CD4-positive, CD25-positive, alpha-beta regulatory T cell (primary cell): Measurements from ENCODE around the gene GRM5. TPM values are rescaled to one million over a fixed set of nuclear protein-coding genes. Genes with fewer than 3 reads are reported as not detected.

Source experiments
- ATAC-seq, 2 donors: fragments of 150-1000 bp; cut with Tn5 transposase; one replicate each; pipeline ENCODE4 v1.10.0; 2021; ENCODE audit warnings: low read depth in 2 of 2, moderate number of reproducible peaks in 2 of 2, moderate library complexity in 1 of 2
- DNase-seq, 3 donors: peaks; one replicate each; pipeline versions ENCODE4 v3.0.0 to v3.0.0-alpha.2; 2012 to 2022; ENCODE audit warnings: mixed read lengths in 1 of 3
- H3K27ac ChIP-seq: one replicate; pipeline ENCODE4 v1.7.0; 2013; ENCODE audit warnings: mild to moderate bottlenecking, low read length; ENCODE audit not compliant: insufficient read depth, poor library complexity, severe bottlenecking
- H3K27me3 ChIP-seq: one replicate; pipeline ENCODE4 v1.7.0; 2013; ENCODE audit warnings: low read length; ENCODE audit not compliant: control insufficient read depth, insufficient read depth
- H3K36me3 ChIP-seq: one replicate; pipeline ENCODE4 v1.7.0; 2013; ENCODE audit warnings: mild to moderate bottlenecking, low read length, moderate library complexity; ENCODE audit not compliant: control insufficient read depth, insufficient read depth
- H3K4me1 ChIP-seq: 2 replicates; pipeline ENCODE4 v1.7.0; 2013; ENCODE audit warnings: mild to moderate bottlenecking, low read length; ENCODE audit not compliant: insufficient read depth, control insufficient read depth, poor library complexity, severe bottlenecking
- H3K4me3 ChIP-seq: one replicate; pipeline ENCODE4 v1.7.0; 2013; ENCODE audit warnings: low read depth, mild to moderate bottlenecking, low read length, moderate library complexity
- H3K9me3 ChIP-seq, 2 experiments: 1 replicate in 1 of 2; 2 replicates in 1 of 2; pipeline ENCODE4 v1.7.0; 2013; ENCODE audit warnings: low read length in 2 of 2, mild to moderate bottlenecking in 1 of 2, moderate library complexity in 1 of 2; ENCODE audit not compliant: control insufficient read depth in 2 of 2
- H3K27ac Mint-ChIP-seq, 3 donors: one replicate each; pipeline ENCODE4 v1.8.0; 2020 to 2022; ENCODE audit warnings: mild to moderate bottlenecking in 3 of 3, mixed read lengths in 3 of 3, moderate library complexity in 2 of 3
- H3K27me3 Mint-ChIP-seq: one replicate; pipeline ENCODE4 v1.8.0; 2022; ENCODE audit warnings: mild to moderate bottlenecking, mixed read lengths
- H3K36me3 Mint-ChIP-seq: one replicate; pipeline ENCODE4 v1.8.0; 2020; ENCODE audit warnings: mixed read lengths
- H3K4me1 Mint-ChIP-seq, 4 donors: one replicate each; pipeline ENCODE4 v1.8.0; 2020 to 2022; ENCODE audit warnings: mixed read lengths in 4 of 4, mild to moderate bottlenecking in 1 of 4
- H3K4me3 Mint-ChIP-seq, 4 donors: one replicate each; pipeline ENCODE4 v1.8.0; 2020 to 2022; ENCODE audit warnings: mild to moderate bottlenecking in 4 of 4, mixed read lengths in 4 of 4, moderate library complexity in 3 of 4
- H3K9me3 Mint-ChIP-seq, 7 donors: one replicate each; pipeline ENCODE4 v1.8.0; 2020 to 2022; ENCODE audit warnings: mixed read lengths in 7 of 7, mild to moderate bottlenecking in 3 of 7, moderate library complexity in 2 of 7
- polyA plus RNA-seq, 4 donors: library from polyadenylated mRNA; unstranded; fragments of 300-500 nt; fragmentation: Illumina TruSeq; gene quantifications; one replicate each; pipeline ENCODE4 v1.2.3, GENCODE V29; 2021
- total RNA-seq: library from RNA; stranded (reverse); gene quantifications from one replicate; pipeline ENCODE4 v1.2.3, GENCODE V29; 2022

The GRM5 gene
- total and polyA plus RNA-seq, 5 donors from 2014 or later = not detected

DNA sequence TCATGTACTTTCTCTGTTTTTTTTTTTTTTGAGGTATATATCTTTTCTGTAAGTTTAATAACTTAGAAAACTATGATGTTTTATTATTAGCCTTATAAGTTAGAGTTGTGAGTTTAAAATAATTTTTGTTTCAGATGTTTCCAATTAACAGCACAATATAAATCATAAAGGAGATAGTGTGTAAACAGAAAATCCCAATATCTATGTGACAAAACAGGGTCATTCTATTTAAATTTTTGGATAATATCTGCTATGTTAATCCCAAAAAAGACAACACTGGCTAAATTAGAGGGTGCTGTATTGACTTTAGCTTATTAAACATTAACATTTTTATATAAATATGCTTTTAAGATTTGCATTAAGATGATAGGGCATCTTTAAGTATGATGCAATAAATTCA lies 410.1 kb downstream of the GRM5 start:
- peaks cover 0 to 13% (median 7%) of the 10 kb centered on the region in 4 donors for H3K4me1 Mint-ChIP-seq
- DNase-seq = no peak
- no peak overlapping the region for H3K4me3 Mint-ChIP-seq
- H3K27me3 ChIP-seq = no peaks in the 10 kb centered on the region
- H3K36me3 ChIP-seq = no peaks in the 10 kb centered on the region
- no peak overlapping the region for H3K27ac Mint-ChIP-seq
- H3K9me3 ChIP-seq = no peaks in the 10 kb centered on the region
- no peak overlapping the region for H3K4me3 ChIP-seq
- no peaks in the 10 kb centered on the region for H3K4me1 ChIP-seq
- no peak for ATAC-seq
- H3K27ac ChIP-seq = no peak overlapping the region
- no peaks in the 10 kb centered on the region for H3K27me3 Mint-ChIP-seq
- no peaks in the 10 kb centered on the region for H3K9me3 Mint-ChIP-seq
- H3K36me3 Mint-ChIP-seq = no peaks in the 10 kb centered on the region

DNA sequence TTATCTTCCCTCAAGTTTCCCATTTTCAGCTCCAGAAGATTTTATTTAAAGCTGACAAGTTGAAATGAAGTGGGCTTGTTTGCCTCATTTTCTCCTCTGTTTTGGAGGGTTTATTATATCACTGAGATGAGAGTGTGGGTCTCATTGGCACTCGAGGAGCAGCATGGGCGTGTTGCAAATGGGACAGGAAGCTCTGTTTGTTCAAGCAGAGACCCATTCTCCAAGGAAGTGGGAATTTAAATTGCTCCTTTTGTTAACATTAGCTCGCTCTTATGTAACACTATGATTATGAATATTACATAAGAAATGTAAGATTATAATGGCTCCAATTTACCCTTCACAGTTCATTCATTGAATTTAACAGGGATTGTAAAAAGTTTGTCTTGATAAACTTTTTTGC lies 410.6 kb downstream of the GRM5 start:
- ATAC-seq = no peak
- H3K4me1 Mint-ChIP-seq = peaks cover 0 to 13% (median 7%) of the 10 kb centered on the region in 4 donors
- Histone ChIP-seq H3K9me3 (no peaks in the 10 kb centered on the region), H3K36me3 (no peaks in the 10 kb centered on the region), H3K4me1 (no peaks in the 10 kb centered on the region), H3K27me3 (no peaks in the 10 kb centered on the region), H3K27ac (no peak overlapping the region), H3K4me3 (no peak overlapping the region)
- no peak for DNase-seq
- H3K27ac Mint-ChIP-seq = no peak overlapping the region
- no peaks in the 10 kb centered on the region for H3K27me3 Mint-ChIP-seq
- no peak overlapping the region for H3K4me3 Mint-ChIP-seq
- H3K9me3 Mint-ChIP-seq = no peaks in the 10 kb centered on the region
- no peaks in the 10 kb centered on the region for H3K36me3 Mint-ChIP-seq

DNA sequence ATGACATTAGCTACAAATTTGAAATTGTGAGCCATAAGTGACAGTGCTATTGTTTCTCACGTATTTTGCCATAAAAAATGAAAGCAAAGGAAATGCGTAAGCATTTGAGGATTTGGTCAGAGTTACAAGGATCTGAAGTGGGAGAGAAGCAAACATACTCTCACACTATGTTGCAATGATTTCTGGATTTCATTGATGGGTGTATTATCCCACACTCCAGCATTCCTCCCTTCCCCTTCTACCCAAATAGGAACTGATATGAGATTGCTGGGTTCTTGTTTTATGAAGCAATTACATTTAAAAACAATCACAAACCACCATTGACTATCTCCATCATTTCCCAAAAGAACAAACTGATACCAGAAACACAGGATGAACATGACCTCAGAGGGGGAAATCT lies 414.2 kb downstream of the GRM5 start:
- no peak for ATAC-seq
- no peak for DNase-seq
- Histone ChIP-seq H3K36me3 (no peaks in the 10 kb centered on the region), H3K27me3 (no peaks in the 10 kb centered on the region), H3K4me3 (no peak overlapping the region), H3K9me3 (no peaks in the 10 kb centered on the region), H3K27ac (no peak overlapping the region), H3K4me1 (no peaks in the 10 kb centered on the region)
- Mint-ChIP-seq H3K4me3 (no peak overlapping the region), H3K9me3 (no peaks in the 10 kb centered on the region), H3K36me3 (no peaks in the 10 kb centered on the region), H3K27me3 (no peaks in the 10 kb centered on the region), H3K27ac (no peak overlapping the region), H3K4me1 (peaks cover 0 to 2% (median under 1%) of the 10 kb centered on the region in 4 donors)

DNA sequence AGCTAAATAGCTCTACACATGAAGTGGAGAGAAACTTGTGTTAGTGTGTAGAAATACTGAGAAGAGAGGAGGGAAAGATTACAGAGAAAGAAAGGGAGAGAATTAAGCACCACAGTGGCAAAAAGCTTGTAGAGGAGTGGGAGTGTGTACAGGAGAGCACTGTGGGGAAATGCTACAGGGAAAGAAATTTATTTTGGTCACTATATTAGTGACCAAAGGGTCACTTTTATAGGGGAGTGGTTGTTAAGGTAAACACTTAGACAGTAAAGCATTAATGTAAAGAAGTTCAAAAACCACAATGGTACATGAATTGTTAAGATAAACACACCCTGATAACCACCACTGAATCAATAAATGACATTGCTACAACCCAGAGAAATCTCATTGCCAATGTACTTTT lies 421.1 kb downstream of the GRM5 start:
- H3K27me3 ChIP-seq = no peaks in the 10 kb centered on the region
- no peak overlapping the region for H3K4me3 ChIP-seq
- H3K36me3 ChIP-seq = no peaks in the 10 kb centered on the region
- Mint-ChIP-seq H3K36me3 (no peaks in the 10 kb centered on the region), H3K27ac (no peak overlapping the region), H3K4me3 (no peak overlapping the region), H3K4me1 (no peaks in the 10 kb centered on the region), H3K9me3 (peaks cover 2 to 6% (median 5%) of the 10 kb centered on the region in 7 donors), H3K27me3 (no peaks in the 10 kb centered on the region)
- H3K4me1 ChIP-seq = no peaks in the 10 kb centered on the region
- DNase-seq (no peak), ATAC-seq (no peak)
- no peak overlapping the region for H3K27ac ChIP-seq
- no peaks in the 10 kb centered on the region for H3K9me3 ChIP-seq

DNA sequence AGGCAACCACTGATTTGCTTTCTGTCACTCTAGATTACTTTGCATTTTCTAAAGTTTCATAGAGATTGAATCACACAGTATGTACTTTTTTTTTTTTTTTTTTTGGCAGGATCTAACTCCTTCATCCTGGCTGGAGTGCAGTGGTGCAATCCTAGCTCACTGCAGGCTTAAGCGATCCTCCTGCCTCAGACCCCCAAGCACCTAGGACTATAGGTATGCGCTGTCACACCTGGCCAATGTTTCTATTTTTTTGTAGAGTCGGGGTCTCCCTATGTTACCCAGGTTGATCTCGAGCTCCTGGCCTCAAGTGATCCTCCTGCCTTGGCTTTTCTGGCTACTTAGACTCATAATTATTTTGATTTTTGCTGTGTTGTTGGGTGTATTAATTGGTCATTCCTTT lies 433.6 kb downstream of the GRM5 start:
- Histone ChIP-seq H3K27me3 (no peaks in the 10 kb centered on the region), H3K27ac (no peak overlapping the region), H3K4me3 (no peak overlapping the region), H3K4me1 (no peaks in the 10 kb centered on the region), H3K36me3 (no peaks in the 10 kb centered on the region), H3K9me3 (no peaks in the 10 kb centered on the region)
- Mint-ChIP-seq H3K4me3 (no peak overlapping the region), H3K36me3 (no peaks in the 10 kb centered on the region), H3K27me3 (no peaks in the 10 kb centered on the region), H3K4me1 (peaks cover 0 to 2% (median 0%) of the 10 kb centered on the region in 4 donors), H3K9me3 (peaks cover 0 to 2% (median 0%) of the 10 kb centered on the region in 7 donors), H3K27ac (no peak overlapping the region)
- ATAC-seq (no peak), DNase-seq (no peak)

DNA sequence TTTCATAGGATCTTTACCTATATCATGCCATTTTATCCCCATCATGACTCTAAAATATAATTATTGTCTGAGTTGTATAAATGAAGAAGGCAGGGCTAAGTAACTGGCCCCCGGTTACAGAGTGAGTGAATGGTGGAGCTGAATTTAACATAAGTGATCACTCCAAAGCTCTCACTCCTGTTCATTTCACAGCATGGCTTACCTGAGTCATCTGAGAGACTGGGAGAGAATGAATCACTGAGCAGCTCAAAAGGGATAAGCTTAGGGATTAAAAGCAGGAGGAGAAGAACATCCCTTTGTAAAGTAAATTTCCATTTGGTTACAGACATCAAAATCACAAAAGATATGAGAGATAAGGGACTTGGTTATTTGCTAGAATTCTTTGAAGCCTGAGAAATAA lies 434.3 kb downstream of the GRM5 start:
- Histone ChIP-seq H3K27me3 (no peaks in the 10 kb centered on the region), H3K36me3 (no peaks in the 10 kb centered on the region), H3K4me1 (no peaks in the 10 kb centered on the region), H3K9me3 (no peaks in the 10 kb centered on the region), H3K27ac (no peak overlapping the region), H3K4me3 (no peak overlapping the region)
- ATAC-seq (no peak), DNase-seq (no peak)
- Mint-ChIP-seq H3K27ac (no peak overlapping the region), H3K27me3 (no peaks in the 10 kb centered on the region), H3K36me3 (no peaks in the 10 kb centered on the region), H3K9me3 (peaks cover 0 to 2% (median 0%) of the 10 kb centered on the region in 7 donors), H3K4me3 (no peak overlapping the region), H3K4me1 (peaks cover 0 to 2% (median 0%) of the 10 kb centered on the region in 4 donors)

DNA sequence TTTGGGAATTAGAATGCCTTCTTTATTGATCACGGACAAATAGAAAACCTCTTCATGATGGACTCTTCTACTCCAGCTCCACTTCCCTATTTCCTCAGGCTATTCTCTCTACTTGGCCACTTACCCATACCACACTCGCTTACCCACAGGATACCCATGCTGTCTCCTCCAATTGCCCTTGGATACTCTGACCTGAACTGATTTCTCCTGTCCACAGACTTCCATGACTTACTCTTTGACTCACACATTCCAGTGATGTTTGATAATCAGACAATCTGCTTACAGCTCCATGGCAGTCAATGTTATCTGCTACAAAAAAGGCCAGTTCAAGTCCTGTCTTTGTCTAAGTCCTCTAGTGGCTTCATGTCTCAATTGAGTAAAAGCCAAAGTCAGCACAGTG lies 436.3 kb downstream of the GRM5 start:
- H3K27ac ChIP-seq = no peak overlapping the region
- Mint-ChIP-seq H3K36me3 (no peaks in the 10 kb centered on the region), H3K9me3 (no peaks in the 10 kb centered on the region), H3K27me3 (no peaks in the 10 kb centered on the region), H3K27ac (no peak overlapping the region), H3K4me1 (peaks cover 0 to 2% (median 0%) of the 10 kb centered on the region in 4 donors), H3K4me3 (no peak overlapping the region)
- DNase-seq (no peak), ATAC-seq (no peak)
- no peaks in the 10 kb centered on the region for H3K4me1 ChIP-seq
- no peaks in the 10 kb centered on the region for H3K27me3 ChIP-seq
- no peaks in the 10 kb centered on the region for H3K9me3 ChIP-seq
- no peak overlapping the region for H3K4me3 ChIP-seq
- H3K36me3 ChIP-seq = no peaks in the 10 kb centered on the region

DNA sequence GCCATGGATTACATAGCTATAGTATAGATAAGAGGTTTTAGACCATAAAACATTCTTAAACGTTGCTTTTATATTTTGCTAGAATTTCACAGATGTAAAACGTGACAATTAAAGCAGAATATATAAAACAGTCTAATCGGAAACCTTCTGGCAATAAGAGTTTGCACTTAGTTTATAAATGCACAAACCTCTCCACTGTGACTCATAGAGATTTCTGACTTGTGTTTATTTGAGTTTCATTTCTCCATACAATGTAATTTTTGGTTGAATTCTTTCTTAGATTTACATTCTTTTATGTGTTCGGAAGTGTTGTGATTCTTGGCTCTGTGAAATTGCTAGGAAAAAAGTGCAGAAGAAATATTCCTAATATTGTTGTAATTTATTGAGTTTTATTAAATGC lies 439.6 kb downstream of the GRM5 start:
- H3K27me3 Mint-ChIP-seq = no peaks in the 10 kb centered on the region
- no peak for ATAC-seq

More for the DNA sequence above, 439.6 kb downstream of the GRM5 start:
- Mint-ChIP-seq H3K36me3 (no peaks in the 10 kb centered on the region), H3K4me3 (no peak overlapping the region), H3K9me3 (no peaks in the 10 kb centered on the region), H3K27ac (no peak overlapping the region), H3K4me1 (no peaks in the 10 kb centered on the region)
- H3K9me3 ChIP-seq = no peaks in the 10 kb centered on the region
- no peak overlapping the region for H3K4me3 ChIP-seq
- no peaks in the 10 kb centered on the region for H3K36me3 ChIP-seq
- H3K27ac ChIP-seq = no peak overlapping the region
- H3K27me3 ChIP-seq = no peaks in the 10 kb centered on the region
- no peak for DNase-seq
- no peaks in the 10 kb centered on the region for H3K4me1 ChIP-seq
